HG03135 (cell line): ENCODE data around the gene STAC2.

ENCODE experiments used
- ATAC-seq: cut with Tn5 transposase; IDR thresholded peaks from one replicate; pipeline ENCODE4 v1.9.1; 2021; ENCODE audit warnings: mild to moderate bottlenecking, moderate library complexity; ENCODE audit not compliant: unreplicated experiment

STAC2 gene

GRCh38 chr17:39165841-39166349 is 59.9 kb downstream of the STAC2 start, which contains the start of gene ARL5C:
Gene ARL5C (minus strand): TSS chr17:39166161. CDS start chr17:39165760, 401 bp downstream.
- ATAC-seq, result no peak

- ATAC-seq, result no peak
These were observed 60.4 kb downstream of the STAC2 start for GRCh38 chr17:39165178-39165840.

GRCh38 chr17:39164675-39165143 is 61.0 kb downstream of the STAC2 start:
- peak; percentile 78 for ATAC-seq

GRCh38 chr17:39161962-39162361 is 63.8 kb downstream of the STAC2 start:
- no peak for ATAC-seq
